Endothelial cell of umbilical vein (primary cell): ENCODE measurements around the gene ATG5. TPM values are rescaled to one million over a fixed set of nuclear protein-coding genes. Genes with fewer than 3 reads are reported as not detected.

Experiments
- BruUV-seq: library from RNA; stranded (reverse); fragments of 400-500 nt; replicated peaks from 2 replicates; lab custom pipeline; 2021; lab: Mats Ljungman, UMichigan
- CTCF ChIA-PET: fragments of 300-600, 350-600 bp; sonication (Branson Sonifier 250); formaldehyde crosslinking; loops from one replicate; lab custom pipeline; 2021; ENCODE audit warnings: antibody characterized with exemption, inconsistent platforms; lab: Charles Lee
- POLR2A ChIA-PET: fragments of 300-600, 350-600 bp; sonication (Branson Sonifier 250); formaldehyde crosslinking; loops from one replicate; lab custom pipeline; 2021; ENCODE audit warnings: antibody characterized with exemption, inconsistent platforms; lab: Charles Lee
- DNase-seq: peaks from one replicate; pipeline ENCODE4 v3.0.0-alpha.2; 2011; ENCODE audit warnings: low read depth, low spot score
- FAIRE-seq: peaks from 2 replicates; lab custom pipeline; 2011; peaks lifted over from hg19 to GRCh38; lab: Jason Lieb, UNC
- H2AFZ ChIP-seq: 2 replicates; pipeline ENCODE4 v1.6.0; 2012; ENCODE audit warnings: low read depth, low read length, control low read depth, inconsistent platforms
- H3K27ac ChIP-seq: 2 replicates; pipeline ENCODE4 v1.5.1; 2011; ENCODE audit warnings: low read depth, mild to moderate bottlenecking, control low read depth, low read length, moderate library complexity; ENCODE audit not compliant: insufficient read depth
- H3K27me3 ChIP-seq, 2 experiments: 2 replicates each; pipeline versions ENCODE4 v1.6.0 to v1.6.1; 2011; ENCODE audit warnings: low read length in 2 of 2, mixed read lengths in 1 of 2; ENCODE audit not compliant: control insufficient read depth in 2 of 2, insufficient read depth in 2 of 2
- H3K36me3 ChIP-seq, 2 experiments: 2 replicates in 1 of 2; 3 replicates in 1 of 2; pipeline ENCODE4 v1.5.1; 2011; ENCODE audit warnings: low read length in 2 of 2, mild to moderate bottlenecking in 1 of 2, moderate library complexity in 1 of 2; ENCODE audit not compliant: control insufficient read depth in 2 of 2, insufficient read depth in 2 of 2; ENCODE audit errors: extremely low read depth in 1 of 2
- H3K4me1 ChIP-seq: 3 replicates; pipeline ENCODE4 v1.5.1; 2011; ENCODE audit warnings: mild to moderate bottlenecking, low read length; ENCODE audit not compliant: control insufficient read depth, insufficient read depth; ENCODE audit errors: extremely low read depth
- H3K4me2 ChIP-seq: 2 replicates; pipeline ENCODE4 v1.6.1; 2011; ENCODE audit warnings: low read length, control low read depth, mixed read lengths; ENCODE audit not compliant: insufficient read depth
- H3K4me3 ChIP-seq, 3 experiments: fragments of 200-600 bp in 1 of 3; sonication (generic), shearing (Covaris generic) in 1 of 3; replicated peaks in 1 of 3; 2 replicates each; pipeline ENCODE4 v1.5.1; 2011 to 2016; ENCODE audit warnings: control low read depth in 3 of 3, low read length in 3 of 3, mild to moderate bottlenecking in 2 of 3, inconsistent platforms in 1 of 3, low read depth in 1 of 3, moderate library complexity in 1 of 3; ENCODE audit not compliant: insufficient read depth in 1 of 3
- H3K79me2 ChIP-seq: 2 replicates; pipeline ENCODE4 v1.6.0; 2012; ENCODE audit warnings: low read length, inconsistent platforms; ENCODE audit not compliant: control insufficient read depth, insufficient read depth
- H3K9ac ChIP-seq: replicated peaks from 2 replicates; pipeline ENCODE3; 2011; ENCODE audit warnings: low read length, control low read depth; ENCODE audit not compliant: insufficient read depth; ENCODE audit errors: extremely low read depth
- H3K9me1 ChIP-seq: replicated peaks from 3 replicates; pipeline ENCODE4 v1.6.0; 2011; ENCODE audit warnings: mild to moderate bottlenecking, low read length; ENCODE audit not compliant: control insufficient read depth, insufficient read depth; ENCODE audit errors: extremely low read depth
- H3K9me3 ChIP-seq: replicated peaks from 2 replicates; pipeline ENCODE4 v1.5.1; 2012; ENCODE audit warnings: low read length, inconsistent platforms; ENCODE audit not compliant: control insufficient read depth, insufficient read depth
- H4K20me1 ChIP-seq: replicated peaks from 2 replicates; pipeline ENCODE3; 2011; ENCODE audit warnings: mild to moderate bottlenecking, low read length; ENCODE audit not compliant: control insufficient read depth, insufficient read depth; ENCODE audit errors: extremely low read depth
- FOS ChIP-seq: IDR thresholded peaks from 2 replicates; pipeline ENCODE4 v1.6.1; 2011; ENCODE audit warnings: mild to moderate bottlenecking, low read length, moderate library complexity, borderline replicate concordance; ENCODE audit not compliant: insufficient read depth
- GATA2 ChIP-seq: IDR thresholded peaks from 2 replicates; pipeline ENCODE4 v1.7.0; 2011; ENCODE audit warnings: low read depth, mild to moderate bottlenecking, moderate library complexity, mixed read lengths, low read length; ENCODE audit not compliant: insufficient read length, insufficient read depth
- MYC ChIP-seq: IDR thresholded peaks from one replicate; pipeline ENCODE4 v1.6.1; 2011; ENCODE audit warnings: mild to moderate bottlenecking, low read depth, low read length
- POLR2A ChIP-seq: IDR thresholded peaks from 2 replicates; pipeline ENCODE4 v1.6.1; 2012; ENCODE audit warnings: low read depth, mild to moderate bottlenecking, control low read depth, low read length
- POLR2AphosphoS5 ChIP-seq: IDR thresholded peaks from 2 replicates; pipeline ENCODE4 v1.6.1; 2012; ENCODE audit warnings: low read depth, mild to moderate bottlenecking, control low read depth, low read length, moderate library complexity; ENCODE audit not compliant: insufficient read depth
- dilution Hi-C: fragments of 300-500 bp; cut with MboI; formaldehyde crosslinking; loops from one replicate; pipeline ENCODE4 v1.15.0; 2019; ENCODE audit warnings: low sequenced_read_pairs; ENCODE audit not compliant: extremely low pct_ligation_motif_present
- intact Hi-C: fragments of 100-400 bp; cut with micrococcal nuclease; formaldehyde crosslinking; loops from one replicate; pipeline ENCODE4 v1.10.0; 2022
- polyA plus RNA-seq, 4 experiments: library from polyadenylated mRNA; depleted of rRNA in 3 of 4; stranded (reverse) in 3 of 4; unstranded in 1 of 4; fragments of >200 nt; gene quantifications; 2 replicates each; pipeline versions ENCODE4 v1.2.1 to v1.2.3, GENCODE V29; 2011 to 2012; ENCODE audit warnings: missing spikeins in 1 of 4
- total RNA-seq: library from RNA; stranded (reverse); gene quantifications from 2 replicates; pipeline ENCODE4 v1.2.3, GENCODE V29; 2021
- TF ChIP-seq, protein P1 (sequence below), 2 donors: IDR thresholded peaks; 1 replicate in 1 of 2; 2 replicates in 1 of 2; pipeline ENCODE4 v1.5.1; 2011; ENCODE audit warnings: low read length in 2 of 2, mild to moderate bottlenecking in 2 of 2, moderate library complexity in 2 of 2, control low read depth in 1 of 2, inconsistent platforms in 1 of 2, low read depth in 1 of 2; ENCODE audit not compliant: insufficient read depth in 1 of 2; ENCODE audit errors: extremely low read depth in 1 of 2

ATG5 gene
- total and polyA plus RNA-seq, 2 donors (not counting 3 experiments of a cell fraction or from before 2014, with no cell fraction given), result 14.1 to 32.8 TPM

DNA sequence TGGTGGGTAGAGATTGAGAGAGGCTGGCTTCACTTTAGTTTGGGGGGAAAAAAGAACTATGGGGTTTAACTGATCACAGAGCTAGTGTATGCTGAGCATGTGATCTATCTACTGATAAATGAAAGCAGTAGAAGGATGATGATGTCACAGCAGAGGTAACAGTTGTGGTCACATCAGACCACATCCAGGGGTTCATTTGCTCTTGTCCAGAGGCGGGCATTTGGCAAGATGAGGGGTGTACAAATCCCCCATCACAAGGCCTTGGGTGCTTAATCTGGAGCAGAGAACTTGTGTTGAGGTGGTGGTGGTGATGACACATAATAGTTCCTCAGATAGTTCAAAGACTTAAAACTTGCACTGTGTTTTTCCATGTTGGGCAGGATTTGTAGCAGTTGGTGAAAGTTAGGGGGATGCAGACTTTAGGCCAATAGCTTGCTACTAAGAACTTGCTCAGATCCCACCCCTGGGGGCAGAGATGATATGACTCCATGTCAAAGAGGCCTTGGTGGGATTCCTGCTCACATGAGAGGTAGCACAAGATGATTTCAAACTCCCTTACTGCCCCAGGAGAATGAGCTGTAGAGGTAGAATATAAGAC, 176.0 kb downstream of the ATG5 start:
- Histone ChIP-seq H3K27ac (no peak overlapping the region), H3K36me3 (no peaks in the 10 kb centered on the region), H3K4me3 (no peak overlapping the region), H3K27me3 (peaks cover 0 to 10% of the 10 kb centered on the region in 2 experiments), H4K20me1 (no peaks in the 10 kb centered on the region), H3K9ac (no peak overlapping the region), H3K4me2 (no peak overlapping the region), H3K9me3 (no peaks in the 10 kb centered on the region), H3K9me1 (no peaks in the 10 kb centered on the region), H3K4me1 (no peaks in the 10 kb centered on the region), H2AFZ (no peak overlapping the region), H3K79me2 (no peaks in the 10 kb centered on the region)
- DNase-seq (no peak), FAIRE-seq (no peak)
- CTCF ChIA-PET, result no interaction called here
- POLR2A ChIA-PET, result no interaction called here
- dilution Hi-C loops (no loop called here), intact Hi-C loops (no loop called here)
- TF ChIP-seq, protein P1, sequence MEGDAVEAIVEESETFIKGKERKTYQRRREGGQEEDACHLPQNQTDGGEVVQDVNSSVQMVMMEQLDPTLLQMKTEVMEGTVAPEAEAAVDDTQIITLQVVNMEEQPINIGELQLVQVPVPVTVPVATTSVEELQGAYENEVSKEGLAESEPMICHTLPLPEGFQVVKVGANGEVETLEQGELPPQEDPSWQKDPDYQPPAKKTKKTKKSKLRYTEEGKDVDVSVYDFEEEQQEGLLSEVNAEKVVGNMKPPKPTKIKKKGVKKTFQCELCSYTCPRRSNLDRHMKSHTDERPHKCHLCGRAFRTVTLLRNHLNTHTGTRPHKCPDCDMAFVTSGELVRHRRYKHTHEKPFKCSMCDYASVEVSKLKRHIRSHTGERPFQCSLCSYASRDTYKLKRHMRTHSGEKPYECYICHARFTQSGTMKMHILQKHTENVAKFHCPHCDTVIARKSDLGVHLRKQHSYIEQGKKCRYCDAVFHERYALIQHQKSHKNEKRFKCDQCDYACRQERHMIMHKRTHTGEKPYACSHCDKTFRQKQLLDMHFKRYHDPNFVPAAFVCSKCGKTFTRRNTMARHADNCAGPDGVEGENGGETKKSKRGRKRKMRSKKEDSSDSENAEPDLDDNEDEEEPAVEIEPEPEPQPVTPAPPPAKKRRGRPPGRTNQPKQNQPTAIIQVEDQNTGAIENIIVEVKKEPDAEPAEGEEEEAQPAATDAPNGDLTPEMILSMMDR (IDR thresholded peaks at IDR 0.05; ENCODE audit: extremely low read depth in 1 of 2, insufficient read depth in 1 of 2, low read depth in 1 of 2, low read length in 2 of 2), result no peak
- TF ChIP-seq POLR2AphosphoS5 (no peak), MYC (no peak), POLR2A (no peak), GATA2 (no peak)
- no TSS peak for BruUV-seq

DNA sequence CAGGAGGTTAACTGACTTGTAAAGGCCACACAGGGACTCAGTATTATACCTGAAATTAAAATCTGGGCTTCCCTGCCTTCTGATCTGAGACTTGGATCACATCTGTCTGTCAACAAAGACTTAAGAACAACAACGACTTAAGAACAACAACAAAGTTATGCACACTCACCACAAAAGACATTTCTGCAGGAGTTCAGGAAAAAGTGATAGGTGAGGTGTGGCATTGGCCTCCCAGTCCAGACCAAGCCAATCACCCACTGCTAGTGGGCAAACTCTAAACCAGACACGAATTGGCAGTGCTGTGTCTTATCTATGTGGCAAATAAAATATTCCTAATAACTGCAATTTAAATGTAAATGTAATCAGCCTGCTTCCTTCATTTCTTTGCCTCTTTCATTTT, 178.1 kb downstream of the ATG5 start:
- H3K9me1 ChIP-seq, result no peaks in the 10 kb centered on the region

More for the DNA sequence above, 178.1 kb downstream of the ATG5 start:
- dilution Hi-C loops (no loop called here), intact Hi-C loops (no loop called here)
- FAIRE-seq (no peak), DNase-seq (no peak)
- BruUV-seq, result no TSS peak
- Histone ChIP-seq H3K9ac (no peak overlapping the region), H3K27me3 (peaks cover 0 to 10% of the 10 kb centered on the region in 2 experiments), H2AFZ (no peak overlapping the region), H3K4me3 (no peak overlapping the region), H3K4me2 (no peak overlapping the region), H3K36me3 (no peaks in the 10 kb centered on the region), H3K27ac (no peak overlapping the region), H4K20me1 (no peaks in the 10 kb centered on the region), H3K9me3 (no peaks in the 10 kb centered on the region), H3K79me2 (no peaks in the 10 kb centered on the region), H3K4me1 (no peaks in the 10 kb centered on the region)
- ChIA-PET POLR2A (no interaction called here), CTCF (interaction anchor here (0.6 kb wide), 1 partner anchor 17 kb away, joined by 3 read pairs; no protein-coding TSS in a partner anchor)
- no peak for TF ChIP-seq FOS
